Measurements from ENCODE around the gene NPR1.
A peak's percentile ranks its signal among the peaks of the same experiment; 100 is the strongest.
"Not testable (repeated sequence)": the region's sequence is repeated elsewhere in the genome, so short reads cannot be mapped to it uniquely, and the experiment has no call there.

Gene NPR1

DNA sequence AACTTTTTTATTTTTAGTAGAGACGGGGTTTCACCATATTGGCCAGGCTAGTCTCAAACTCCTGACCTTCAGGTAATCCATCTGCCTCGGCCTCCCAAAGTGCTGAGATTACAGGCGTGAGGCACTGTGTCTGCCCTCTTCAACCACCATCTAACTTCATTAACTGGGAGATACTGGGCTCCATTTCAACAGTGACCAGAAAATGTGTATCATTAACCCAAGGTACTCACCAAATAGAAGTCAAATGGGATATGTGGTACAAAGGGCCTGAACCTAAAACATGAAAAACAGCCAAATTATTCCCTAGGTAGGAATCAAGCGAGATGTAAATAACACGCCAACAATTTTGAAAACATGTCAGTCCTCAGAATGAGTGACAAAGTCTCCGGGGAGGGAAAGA is 8.9 kb upstream of the NPR1 start:
- peak overlapping the region; percentile 99 for H3K9ac ChIP-seq (ENCODE audit: insufficient read length)
- DNase-seq (ENCODE audit: low read depth, low spot score), result no peak
- TF ChIP-seq POLR2AphosphoS5 (IDR thresholded peaks at IDR 0.05; ENCODE audit: borderline replicate concordance, low read depth, low read length) (no peak), EZH2 (IDR thresholded peaks at IDR 0.05) (no peak), FOXP2 (optimal IDR thresholded peaks at IDR 0.05; ENCODE audit: control extremely low read depth, extremely low read length, insufficient read depth) (no peak)
- no peak overlapping the region for H3K27ac ChIP-seq
- H3K4me3 ChIP-seq, result peak overlapping the region; percentile 92
- H3K36me3 ChIP-seq (ENCODE audit: insufficient read depth, low read length), result peaks cover 56% of the 10 kb centered on the region
- no peaks in the 10 kb centered on the region for H3K9me3 ChIP-seq (ENCODE audit: low read depth, low read length)

GRCh38 chr1:153670257-153670858 is 8.1 kb upstream of the NPR1 start:
- Histone ChIP-seq H3K9me3 (ENCODE audit: low read depth, low read length) (no peaks in the 10 kb centered on the region), H3K36me3 (ENCODE audit: insufficient read depth, low read length) (peaks cover 49% of the 10 kb centered on the region), H3K4me3 (peak overlapping the region; percentile 92), H3K9ac (ENCODE audit: insufficient read length) (peak overlapping the region; percentile 99), H3K27ac (peak overlapping the region; percentile 80)
- DNase-seq (ENCODE audit: low read depth, low spot score), result no peak
- TF ChIP-seq POLR2AphosphoS5 (IDR thresholded peaks at IDR 0.05; ENCODE audit: borderline replicate concordance, low read depth, low read length), result no peak
- TF ChIP-seq EZH2 (IDR thresholded peaks at IDR 0.05), result no peak
- TF ChIP-seq FOXP2 (optimal IDR thresholded peaks at IDR 0.05; ENCODE audit: control extremely low read depth, extremely low read length, insufficient read depth), result no peak

- Histone ChIP-seq H3K4me3 (peak within 1 kb of the TSS; percentile 92), H3K27ac (peak within 1 kb of the TSS; percentile 88), H3K36me3 (ENCODE audit: insufficient read depth, low read length) (peaks cover 42% of the 10 kb centered on the region), H3K9ac (ENCODE audit: insufficient read length) (peak within 1 kb of the TSS; percentile 99), H3K9me3 (ENCODE audit: low read depth, low read length) (no peaks in the 10 kb centered on the region)
- peak; percentile 99 for TF ChIP-seq POLR2AphosphoS5 (IDR thresholded peaks at IDR 0.05; ENCODE audit: borderline replicate concordance, low read depth, low read length)
- no peak for TF ChIP-seq EZH2 (IDR thresholded peaks at IDR 0.05)
- peak; percentile 100 for DNase-seq (ENCODE audit: low read depth, low spot score)
These were observed 7.4 kb upstream of the NPR1 start, which contains the start of gene ILF2 for GRCh38 chr1:153670859-153671627. ILF2 (minus strand) TSS chr1:153670993; CDS start chr1:153670922, 71 bp downstream.

DNA sequence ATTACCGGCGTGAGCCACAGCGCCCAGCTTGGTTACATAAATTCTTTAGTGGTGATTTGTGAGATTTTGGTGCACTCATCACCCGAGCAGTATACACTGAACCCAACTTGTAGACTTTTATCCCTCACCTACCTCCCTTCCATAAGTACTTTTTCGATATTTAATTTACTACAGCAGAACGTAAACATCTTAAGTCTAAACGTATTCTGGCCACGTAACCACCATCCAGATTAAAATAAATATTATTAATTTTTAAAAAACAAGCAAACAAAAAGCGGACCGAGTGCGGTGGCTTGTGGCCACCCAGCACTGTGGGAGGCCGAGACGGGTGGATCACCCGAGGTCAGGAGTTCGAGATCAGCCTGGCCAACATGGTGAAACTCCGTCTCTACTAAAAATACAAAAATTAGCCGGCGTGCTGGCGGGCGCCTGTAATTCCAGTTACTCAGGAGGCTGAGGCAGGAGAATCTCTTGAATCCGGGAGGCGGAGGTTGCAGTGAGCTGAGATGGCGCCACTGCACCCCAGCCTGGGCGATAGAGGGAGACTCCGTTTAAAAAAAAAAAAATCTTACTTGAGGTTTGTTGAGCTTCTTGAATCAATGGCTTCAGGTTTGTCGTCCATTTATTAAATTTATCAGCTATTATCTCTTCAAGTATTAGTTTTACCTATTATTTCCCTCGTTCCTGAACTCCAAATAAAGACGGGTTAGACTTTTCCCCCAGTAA is 6.7 kb upstream of the NPR1 start:
- Histone ChIP-seq H3K4me3 (peak overlapping the region; percentile 87), H3K27ac (peak overlapping the region; percentile 88), H3K36me3 (ENCODE audit: insufficient read depth, low read length) (peaks cover 35% of the 10 kb centered on the region), H3K9ac (ENCODE audit: insufficient read length) (peak overlapping the region; percentile 76)
- peak; percentile 39 for DNase-seq (ENCODE audit: low read depth, low spot score)
- not testable (repeated sequence) for H3K9me3 ChIP-seq (ENCODE audit: low read depth, low read length)

GRCh38 chr1:153673511-153673910 is 5.0 kb upstream of the NPR1 start:
- TF ChIP-seq EZH2 (IDR thresholded peaks at IDR 0.05), result no peak
- TF ChIP-seq POLR2AphosphoS5 (IDR thresholded peaks at IDR 0.05; ENCODE audit: borderline replicate concordance, low read depth, low read length), result no peak
- TF ChIP-seq FOXP2 (optimal IDR thresholded peaks at IDR 0.05; ENCODE audit: control extremely low read depth, extremely low read length, insufficient read depth), result no peak
- H3K4me3 ChIP-seq, result no peak overlapping the region
- H3K9me3 ChIP-seq (ENCODE audit: low read depth, low read length), result no peaks in the 10 kb centered on the region
- peaks cover 17% of the 10 kb centered on the region for H3K36me3 ChIP-seq (ENCODE audit: insufficient read depth, low read length)
- H3K9ac ChIP-seq (ENCODE audit: insufficient read length), result no peak overlapping the region
- H3K27ac ChIP-seq, result no peak overlapping the region
- DNase-seq (ENCODE audit: low read depth, low spot score), result no peak

DNA sequence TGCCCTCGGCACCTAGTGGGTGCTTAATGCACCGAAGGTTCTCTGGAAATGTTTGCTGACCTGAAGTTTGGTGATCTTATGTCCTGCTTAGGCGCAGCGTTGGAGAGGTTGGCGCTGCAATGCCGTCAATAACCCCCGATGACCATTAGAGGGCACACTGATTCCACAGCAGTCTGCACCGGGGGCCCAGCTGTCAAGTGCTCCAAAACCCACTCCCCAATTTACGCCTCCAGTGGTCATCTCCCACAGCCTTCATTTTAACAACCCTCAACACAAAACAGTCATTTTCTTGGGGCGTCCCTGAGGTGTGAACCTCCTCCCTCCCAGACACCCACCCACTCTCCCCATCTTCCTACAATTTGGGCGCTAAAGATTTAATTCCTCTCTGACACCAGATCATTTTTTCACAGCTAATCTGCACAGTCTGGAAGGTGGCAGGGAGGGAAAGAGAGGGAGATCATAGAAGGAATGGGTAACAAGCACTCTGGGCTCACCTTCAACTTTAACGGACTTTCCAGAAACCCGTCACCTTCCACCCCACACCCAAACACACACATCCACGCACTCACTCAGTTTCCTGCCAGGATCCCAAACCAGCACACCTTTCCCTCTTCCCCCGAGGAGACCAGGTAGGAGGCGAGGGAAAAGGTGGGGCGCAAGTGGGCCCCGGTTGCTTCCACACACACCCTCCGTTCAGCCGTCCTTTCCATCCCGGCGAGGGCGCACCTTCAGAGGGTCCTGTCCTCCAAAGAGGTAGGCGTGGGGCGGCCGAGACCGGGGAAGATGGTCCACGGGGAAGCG is 570 bp upstream of the NPR1 start:
- Histone ChIP-seq H3K9ac (ENCODE audit: insufficient read length) (no peak overlapping the region), H3K27ac (no peak overlapping the region)
- no peak for DNase-seq (ENCODE audit: low read depth, low spot score)

GRCh38 chr1:153679337-153680119 is 1.0 kb downstream of the NPR1 start:
- peak overlapping the region; percentile 76 for H3K4me3 ChIP-seq
- no peak for DNase-seq (ENCODE audit: low read depth, low spot score)

More for the DNA sequence above, 570 bp upstream of the NPR1 start:
- Histone ChIP-seq H3K4me3 (peak overlapping the region; percentile 76), H3K9me3 (ENCODE audit: low read depth, low read length) (no peaks in the 10 kb centered on the region), H3K36me3 (ENCODE audit: insufficient read depth, low read length) (no peaks in the 10 kb centered on the region)
- no peak for TF ChIP-seq FOXP2 (optimal IDR thresholded peaks at IDR 0.05; ENCODE audit: control extremely low read depth, extremely low read length, insufficient read depth)

More at GRCh38 chr1:153679337-153680119, 1.0 kb downstream of the NPR1 start:
- Histone ChIP-seq H3K9me3 (ENCODE audit: low read depth, low read length) (no peaks in the 10 kb centered on the region), H3K9ac (ENCODE audit: insufficient read length) (no peak overlapping the region), H3K27ac (no peak overlapping the region), H3K36me3 (ENCODE audit: insufficient read depth, low read length) (no peaks in the 10 kb centered on the region)
- TF ChIP-seq POLR2AphosphoS5 (IDR thresholded peaks at IDR 0.05; ENCODE audit: borderline replicate concordance, low read depth, low read length) (no peak), EZH2 (IDR thresholded peaks at IDR 0.05) (peak; percentile 74), FOXP2 (optimal IDR thresholded peaks at IDR 0.05; ENCODE audit: control extremely low read depth, extremely low read length, insufficient read depth) (no peak)

Measured in SK-N-MC (cell line).